ENCODE data around the gene TEKT1. TPM values are rescaled to one million over a fixed set of nuclear protein-coding genes. Genes with fewer than 3 reads are reported as not detected.
"Not testable (repeated sequence)": the region's sequence is repeated elsewhere in the genome, so short reads cannot be mapped to it uniquely, and the experiment has no call there.

TEKT1 gene
- total RNA-seq (2022): not detected in 2 replicates
- Bru-seq, nascent RNA: percentile 9 among the genes with signal in this experiment
- percentile 3 among the genes with signal in this experiment for BruChase-seq, experiment 1, labeled RNA remaining after a 2-hour chase
- BruChase-seq, experiment 2, labeled RNA remaining after a 6-hour chase: not detected
- long read RNA-seq: 0 reads

DNA sequence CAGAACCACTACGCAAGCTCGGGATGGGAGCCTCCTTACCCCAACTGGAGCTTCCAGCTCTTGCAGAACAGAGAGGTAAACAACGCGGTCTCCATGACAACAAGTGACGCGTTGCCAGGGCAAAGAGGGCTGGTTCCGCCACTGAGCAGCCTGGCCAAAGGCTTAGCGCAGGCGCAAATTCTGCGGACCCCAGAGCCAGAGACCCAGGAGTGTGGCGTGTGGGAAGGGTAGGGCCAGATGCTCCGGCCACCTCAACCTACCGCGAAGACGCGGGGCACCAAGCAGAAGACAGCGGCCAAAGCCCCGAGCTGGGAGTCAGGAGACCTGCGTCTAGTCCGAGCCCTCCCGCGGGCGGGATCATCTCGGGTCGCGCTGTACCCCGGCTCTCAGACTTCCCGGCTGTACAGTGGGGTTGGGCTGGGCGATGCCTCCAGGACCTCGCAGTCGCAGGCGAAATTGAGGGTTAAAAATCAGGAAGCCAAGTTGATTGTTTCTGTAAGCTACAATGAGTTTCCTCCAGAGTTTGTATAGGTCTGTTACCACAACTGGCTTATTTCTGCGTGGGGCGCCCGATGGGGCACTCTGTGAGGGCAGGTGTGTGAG lies at the start of gene TEKT1:
Gene TEKT1, minus strand, starts transcription at position 69 of the 603 bp plus-strand sequence. CDS start 1,353 bp downstream, outside the sequence.
- H3K4me1 ChIP-seq: no peaks in the 10 kb centered on the region
- POLR2A ChIA-PET: no interaction called here
- Mint-ChIP-seq H3K4me3 (ENCODE audit: unreplicated experiment) (peak within 1 kb of the TSS; percentile 74), H3K36me3 (ENCODE audit: insufficient read depth, unreplicated experiment) (no peaks in the 10 kb centered on the region), H3K27me3 (ENCODE audit: insufficient read depth, unreplicated experiment) (peaks cover 10% of the 10 kb centered on the region), H3K9me3 (ENCODE audit: unreplicated experiment) (no peaks in the 10 kb centered on the region), H3K4me1 (ENCODE audit: low read depth, unreplicated experiment) (peaks cover 6% of the 10 kb centered on the region), H3K27ac (ENCODE audit: unreplicated experiment) (peak within 1 kb of the TSS; percentile 57)
- no peaks in the 10 kb centered on the region for H3K9me3 ChIP-seq
- no peaks in the 10 kb centered on the region for H3K36me3 ChIP-seq (ENCODE audit: control insufficient read depth, insufficient read depth, low read length)
- no TSS peak for BruUV-seq (replicated peaks)
- H3K4me3 ChIP-seq (ENCODE audit: low read depth, low read length): peak within 1 kb of the TSS; percentile 41
- DNase-seq: peak; percentile 71 to 79
- CTCF ChIA-PET: interaction anchor here (0.6 kb wide), 1 partner anchor 165 kb away, joined by 3 read pairs; no protein-coding TSS in a partner anchor
- TF ChIP-seq CTCF (IDR thresholded peaks at IDR 0.05; ENCODE audit: insufficient read depth in 1 of 2, low read depth in 1 of 2, low read length in 1 of 2, severe bottlenecking in 1 of 2, unreplicated experiment in 1 of 2): no peak
- intact Hi-C loops (cut with micrococcal nuclease; ENCODE audit: unreplicated experiment): no loop called here
- H3K27me3 ChIP-seq (replicated peaks; ENCODE audit: control insufficient read depth, insufficient read depth, low read length): no peaks in the 10 kb centered on the region

DNA sequence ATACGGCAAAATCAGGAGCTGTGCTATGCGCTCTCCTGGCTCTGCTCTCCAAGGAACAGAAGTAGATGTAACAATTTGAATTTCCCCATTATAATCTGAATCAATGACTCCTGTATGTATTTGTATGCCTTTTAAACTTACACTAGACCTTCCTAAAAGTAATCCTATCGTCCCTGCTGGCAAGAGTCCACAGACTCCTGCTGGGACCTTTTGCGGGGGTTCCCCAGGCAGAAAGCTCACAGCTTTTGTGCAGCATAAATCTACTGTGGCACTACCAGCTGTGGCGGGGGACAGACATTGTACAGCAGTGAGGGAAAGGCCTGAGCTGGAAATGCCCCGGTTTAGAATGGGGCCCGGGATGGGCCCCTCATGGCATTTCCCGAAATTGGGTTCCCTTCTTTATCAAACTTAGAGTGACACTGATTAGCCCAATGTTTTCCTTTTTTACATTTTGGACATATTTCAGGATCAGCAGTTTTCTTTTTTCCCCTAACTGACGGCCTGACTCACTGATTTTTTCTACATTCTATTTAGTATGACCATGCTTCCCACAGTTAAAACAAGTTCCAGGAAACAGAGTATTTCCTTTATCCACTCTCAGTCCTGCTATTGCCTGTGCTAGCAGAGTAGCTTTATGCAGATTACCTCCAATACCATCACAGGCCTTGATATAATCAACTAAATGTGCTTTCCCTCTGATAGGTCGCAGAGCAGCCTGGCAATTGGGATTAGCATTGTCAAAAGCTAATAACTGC lies 47.9 kb upstream of the TEKT1 start:
- H3K27me3 Mint-ChIP-seq (ENCODE audit: insufficient read depth, unreplicated experiment); H3K4me1 ChIP-seq; H3K4me1 Mint-ChIP-seq (ENCODE audit: low read depth, unreplicated experiment); H3K9me3 ChIP-seq; H3K36me3 ChIP-seq (ENCODE audit: control insufficient read depth, insufficient read depth, low read length); H3K27me3 ChIP-seq (replicated peaks; ENCODE audit: control insufficient read depth, insufficient read depth, low read length); POLR2A ChIA-PET; H3K9me3 Mint-ChIP-seq (ENCODE audit: unreplicated experiment); H3K4me3 ChIP-seq (ENCODE audit: low read depth, low read length); H3K36me3 Mint-ChIP-seq (ENCODE audit: insufficient read depth, unreplicated experiment); H3K27ac Mint-ChIP-seq (ENCODE audit: unreplicated experiment); BruUV-seq (replicated peaks); H3K4me3 Mint-ChIP-seq (ENCODE audit: unreplicated experiment); intact Hi-C loops (cut with micrococcal nuclease; ENCODE audit: unreplicated experiment); CTCF ChIA-PET; DNase-seq: not testable (repeated sequence)

DNA sequence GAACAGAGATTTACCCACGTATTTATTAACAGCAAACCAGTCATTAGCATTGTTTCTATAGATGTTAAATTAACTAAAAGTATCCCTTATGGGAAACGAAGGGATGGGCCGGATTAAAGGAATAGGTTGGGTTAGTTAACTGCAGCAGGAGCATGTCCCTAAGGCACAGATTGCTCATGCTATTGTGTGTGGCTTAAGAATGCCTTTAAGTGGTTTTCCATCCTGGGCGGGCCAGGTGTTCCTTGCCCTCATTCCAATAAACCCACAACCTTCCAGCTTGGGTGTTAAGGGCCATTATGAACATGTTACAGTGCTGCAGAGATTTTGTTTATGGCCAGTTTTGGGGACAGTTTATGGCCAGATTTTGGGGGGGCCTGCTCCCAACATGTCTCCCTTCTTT lies 43.7 kb upstream of the TEKT1 start:
- intact Hi-C loops (cut with micrococcal nuclease; ENCODE audit: unreplicated experiment); H3K4me3 ChIP-seq (ENCODE audit: low read depth, low read length); BruUV-seq (replicated peaks); CTCF ChIA-PET; H3K9me3 ChIP-seq; H3K36me3 Mint-ChIP-seq (ENCODE audit: insufficient read depth, unreplicated experiment); H3K4me1 Mint-ChIP-seq (ENCODE audit: low read depth, unreplicated experiment); H3K27me3 ChIP-seq (replicated peaks; ENCODE audit: control insufficient read depth, insufficient read depth, low read length); H3K27ac Mint-ChIP-seq (ENCODE audit: unreplicated experiment); DNase-seq; H3K9me3 Mint-ChIP-seq (ENCODE audit: unreplicated experiment); H3K4me1 ChIP-seq; H3K36me3 ChIP-seq (ENCODE audit: control insufficient read depth, insufficient read depth, low read length); POLR2A ChIA-PET; H3K27me3 Mint-ChIP-seq (ENCODE audit: insufficient read depth, unreplicated experiment); H3K4me3 Mint-ChIP-seq (ENCODE audit: unreplicated experiment): not testable (repeated sequence)

DNA sequence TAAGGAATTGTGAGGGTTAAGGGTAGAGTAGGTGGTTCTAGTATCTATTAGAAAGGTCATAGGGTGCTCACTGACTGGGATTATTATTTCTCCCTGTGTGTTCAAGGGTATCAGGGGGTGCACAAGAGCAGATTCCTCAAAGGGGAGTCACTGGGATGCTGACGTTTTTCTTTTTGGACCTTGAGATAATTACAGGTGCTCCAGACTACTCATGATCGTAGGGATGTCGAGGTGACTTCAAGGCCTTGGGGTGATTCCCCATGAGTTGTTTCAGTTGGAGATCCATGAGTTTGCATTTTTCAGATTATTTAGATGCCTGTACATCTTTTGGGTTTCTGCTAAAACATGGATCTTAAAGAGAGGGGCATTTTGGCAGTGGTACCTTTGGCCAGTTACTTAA lies 41.4 kb upstream of the TEKT1 start:
- Histone ChIP-seq H3K9me3 (no peaks in the 10 kb centered on the region), H3K4me3 (ENCODE audit: low read depth, low read length) (no peak overlapping the region), H3K4me1 (no peaks in the 10 kb centered on the region), H3K27me3 (replicated peaks; ENCODE audit: control insufficient read depth, insufficient read depth, low read length) (no peaks in the 10 kb centered on the region), H3K36me3 (ENCODE audit: control insufficient read depth, insufficient read depth, low read length) (no peaks in the 10 kb centered on the region)
- ChIA-PET CTCF (no interaction called here), POLR2A (no interaction called here)
- intact Hi-C loops (cut with micrococcal nuclease; ENCODE audit: unreplicated experiment): no loop called here
- BruUV-seq (replicated peaks): no TSS peak
- no peak overlapping the region for H3K27ac Mint-ChIP-seq (ENCODE audit: unreplicated experiment)
- H3K36me3 Mint-ChIP-seq (ENCODE audit: insufficient read depth, unreplicated experiment): no peaks in the 10 kb centered on the region
- DNase-seq: no peak
- peaks cover 5% of the 10 kb centered on the region for H3K4me1 Mint-ChIP-seq (ENCODE audit: low read depth, unreplicated experiment)
- no peaks in the 10 kb centered on the region for H3K9me3 Mint-ChIP-seq (ENCODE audit: unreplicated experiment)
- no peak overlapping the region for H3K4me3 Mint-ChIP-seq (ENCODE audit: unreplicated experiment)
- H3K27me3 Mint-ChIP-seq (ENCODE audit: insufficient read depth, unreplicated experiment): no peaks in the 10 kb centered on the region
- TF ChIP-seq CTCF (IDR thresholded peaks at IDR 0.05; ENCODE audit: insufficient read depth in 1 of 2, low read depth in 1 of 2, low read length in 1 of 2, severe bottlenecking in 1 of 2, unreplicated experiment in 1 of 2): no peak
